MCF 10A (cell line): ENCODE measurements around the gene AGPAT4. TPM values are rescaled to one million over a fixed set of nuclear protein-coding genes. Genes with fewer than 3 reads are reported as not detected.

Experiments
- BruUV-seq: library from RNA; stranded (reverse); fragments of 400-500 nt; replicated peaks from 2 replicates; lab custom pipeline; 2021; lab: Mats Ljungman, UMichigan
- CTCF ChIA-PET: fragments of 300-600 bp; sonication (Branson Sonifier 250); formaldehyde crosslinking; extraction: SDS; loops from one replicate; lab custom pipeline; 2021; ENCODE audit warnings: antibody characterized with exemption, inconsistent platforms; lab: Yijun Ruan, JAX
- POLR2A ChIA-PET: fragments of 300-600, 350-650 bp; sonication (Branson Sonifier 250); formaldehyde crosslinking; extraction: SDS; loops from one replicate; lab custom pipeline; 2020; ENCODE audit warnings: antibody characterized with exemption, inconsistent platforms; lab: Yijun Ruan, JAX
- DNase-seq: peaks from one replicate; pipeline ENCODE4 v3.0.0-alpha.2; 2018; ENCODE audit not compliant: unreplicated experiment
- H3K27ac Mint-ChIP-seq: one replicate; pipeline ENCODE4 v1.8.0; 2022; ENCODE audit warnings: mild to moderate bottlenecking, low read depth, mixed read lengths; ENCODE audit not compliant: unreplicated experiment
- H3K27me3 Mint-ChIP-seq: one replicate; pipeline ENCODE4 v1.8.0; 2022; ENCODE audit warnings: mixed read lengths; ENCODE audit not compliant: insufficient read depth, unreplicated experiment
- H3K36me3 Mint-ChIP-seq: one replicate; pipeline ENCODE4 v1.8.0; 2022; ENCODE audit warnings: mild to moderate bottlenecking, moderate library complexity, mixed read lengths; ENCODE audit not compliant: insufficient read depth, unreplicated experiment
- H3K4me1 Mint-ChIP-seq: one replicate; pipeline ENCODE4 v1.8.0; 2022; ENCODE audit warnings: mixed read lengths; ENCODE audit not compliant: insufficient read depth, unreplicated experiment
- H3K4me3 Mint-ChIP-seq: one replicate; pipeline ENCODE4 v1.8.0; 2022; ENCODE audit warnings: mild to moderate bottlenecking, moderate library complexity, mixed read lengths; ENCODE audit not compliant: unreplicated experiment
- H3K9me3 Mint-ChIP-seq: one replicate; pipeline ENCODE4 v1.8.0; 2022; ENCODE audit warnings: mixed read lengths; ENCODE audit not compliant: unreplicated experiment
- intact Hi-C: fragments of 100-400 bp; cut with micrococcal nuclease; formaldehyde crosslinking; loops from 2 replicates; pipeline ENCODE4 v1.14.1; 2022
- total RNA-seq: library from RNA; stranded (reverse); gene quantifications from 2 replicates; pipeline ENCODE4 v1.2.3, GENCODE V29; 2022
- TF ChIP-seq, protein P1 (sequence below): fragments of 200-600 bp; IDR thresholded peaks from one replicate; pipeline ENCODE4 v1.8.0; 2022; ENCODE audit warnings: antibody characterized with exemption, mild to moderate bottlenecking; ENCODE audit not compliant: unreplicated experiment

AGPAT4 gene
- total RNA-seq, 1 experiment from 2014 or later = 5.6 TPM

- no peak for DNase-seq
- peaks cover 11% of the 10 kb centered on the region for H3K36me3 Mint-ChIP-seq
- H3K27me3 Mint-ChIP-seq = no peaks in the 10 kb centered on the region
- H3K27ac Mint-ChIP-seq = no peak overlapping the region
- intact Hi-C loops = no loop called here
- peaks cover 7% of the 10 kb centered on the region for H3K9me3 Mint-ChIP-seq
- TF ChIP-seq, protein P1, sequence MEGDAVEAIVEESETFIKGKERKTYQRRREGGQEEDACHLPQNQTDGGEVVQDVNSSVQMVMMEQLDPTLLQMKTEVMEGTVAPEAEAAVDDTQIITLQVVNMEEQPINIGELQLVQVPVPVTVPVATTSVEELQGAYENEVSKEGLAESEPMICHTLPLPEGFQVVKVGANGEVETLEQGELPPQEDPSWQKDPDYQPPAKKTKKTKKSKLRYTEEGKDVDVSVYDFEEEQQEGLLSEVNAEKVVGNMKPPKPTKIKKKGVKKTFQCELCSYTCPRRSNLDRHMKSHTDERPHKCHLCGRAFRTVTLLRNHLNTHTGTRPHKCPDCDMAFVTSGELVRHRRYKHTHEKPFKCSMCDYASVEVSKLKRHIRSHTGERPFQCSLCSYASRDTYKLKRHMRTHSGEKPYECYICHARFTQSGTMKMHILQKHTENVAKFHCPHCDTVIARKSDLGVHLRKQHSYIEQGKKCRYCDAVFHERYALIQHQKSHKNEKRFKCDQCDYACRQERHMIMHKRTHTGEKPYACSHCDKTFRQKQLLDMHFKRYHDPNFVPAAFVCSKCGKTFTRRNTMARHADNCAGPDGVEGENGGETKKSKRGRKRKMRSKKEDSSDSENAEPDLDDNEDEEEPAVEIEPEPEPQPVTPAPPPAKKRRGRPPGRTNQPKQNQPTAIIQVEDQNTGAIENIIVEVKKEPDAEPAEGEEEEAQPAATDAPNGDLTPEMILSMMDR = no peak
- ChIA-PET POLR2A (no interaction called here), CTCF (no interaction called here)
- no peak overlapping the region for H3K4me3 Mint-ChIP-seq
- peaks cover 11% of the 10 kb centered on the region for H3K4me1 Mint-ChIP-seq
- BruUV-seq = no TSS peak
These were observed 7.2 kb downstream of the AGPAT4 start for GRCh38 chr6:161266513-161267230.

DNA sequence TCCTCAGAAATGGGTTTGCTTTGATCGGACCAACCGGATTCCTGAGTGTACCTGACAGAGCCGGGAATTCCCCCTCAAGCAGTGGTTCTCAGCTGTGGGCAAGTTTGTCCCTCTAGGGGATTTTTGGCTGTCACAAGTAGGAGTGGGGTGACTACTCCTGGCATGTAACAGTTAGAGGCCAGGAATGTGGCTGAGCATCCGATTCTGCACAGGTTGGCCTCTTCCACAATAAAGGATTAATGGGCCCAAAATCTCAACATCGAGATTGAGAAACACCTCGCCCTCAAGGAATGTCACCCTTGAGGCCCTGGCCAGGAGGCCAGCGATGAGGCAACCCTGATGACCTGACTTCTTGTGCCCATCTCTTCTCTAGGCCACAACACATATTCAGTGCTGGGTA lies 7.9 kb downstream of the AGPAT4 start:
- Mint-ChIP-seq H3K27me3 (no peaks in the 10 kb centered on the region), H3K4me3 (no peak overlapping the region), H3K4me1 (peaks cover 11% of the 10 kb centered on the region), H3K9me3 (peaks cover 7% of the 10 kb centered on the region), H3K27ac (no peak overlapping the region), H3K36me3 (peaks cover 11% of the 10 kb centered on the region)
- ChIA-PET CTCF (no interaction called here), POLR2A (no interaction called here)
- no peak for DNase-seq
- TF ChIP-seq, protein P1 = no peak
- intact Hi-C loops = no loop called here
- BruUV-seq = no TSS peak

DNA sequence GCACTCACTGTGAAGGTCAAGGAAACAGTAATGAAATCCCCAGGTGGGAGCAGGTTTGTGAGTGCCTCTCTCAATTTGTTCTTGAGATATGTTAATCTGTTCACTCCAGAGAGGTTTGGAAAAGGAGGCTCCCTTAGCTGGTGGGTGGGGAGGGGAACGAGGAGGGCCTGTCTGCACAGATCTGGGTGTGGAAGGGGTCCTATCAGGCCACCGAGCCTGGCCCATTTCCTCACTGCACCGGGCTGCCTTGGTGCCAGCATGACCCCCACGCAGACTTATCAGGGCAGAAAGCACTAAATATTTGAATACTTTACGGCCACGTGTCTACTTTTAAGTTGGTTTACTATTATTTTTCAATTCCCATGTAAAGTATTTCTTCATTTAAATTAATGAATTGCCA lies 8.3 kb downstream of the AGPAT4 start:
- peaks cover 11% of the 10 kb centered on the region for H3K36me3 Mint-ChIP-seq
- H3K4me3 Mint-ChIP-seq = no peak overlapping the region
- intact Hi-C loops = no loop called here
- POLR2A ChIA-PET = no interaction called here
- peaks cover 11% of the 10 kb centered on the region for H3K4me1 Mint-ChIP-seq
- TF ChIP-seq, protein P1 = no peak
- no peak for DNase-seq
- no peak overlapping the region for H3K27ac Mint-ChIP-seq
- CTCF ChIA-PET = no interaction called here
- no TSS peak for BruUV-seq
- no peaks in the 10 kb centered on the region for H3K27me3 Mint-ChIP-seq
- peaks cover 7% of the 10 kb centered on the region for H3K9me3 Mint-ChIP-seq

- BruUV-seq = no TSS peak
- ChIA-PET POLR2A (no interaction called here), CTCF (interaction anchor here (0.7 kb wide), 1 partner anchor 106 kb away, joined by 3 read pairs; no protein-coding TSS in a partner anchor)
- no peaks in the 10 kb centered on the region for H3K27me3 Mint-ChIP-seq
- H3K36me3 Mint-ChIP-seq = peaks cover 11% of the 10 kb centered on the region
- H3K9me3 Mint-ChIP-seq = no peaks in the 10 kb centered on the region
- TF ChIP-seq, protein P1 = no peak
- no peak overlapping the region for H3K4me3 Mint-ChIP-seq
- intact Hi-C loops = no loop called here
- H3K27ac Mint-ChIP-seq = no peak overlapping the region
- DNase-seq = no peak
- peaks cover 6% of the 10 kb centered on the region for H3K4me1 Mint-ChIP-seq
These were observed 9.7 kb downstream of the AGPAT4 start for GRCh38 chr6:161264181-161264580.
